HepG2 (cell line): Measurements from ENCODE around the gene CFAP210. TPM values are rescaled to one million over a fixed set of nuclear protein-coding genes. Genes with fewer than 3 reads are reported as not detected.

ENCODE experiments used
- ATAC-seq: fragments of 200-7000 bp; cut with Tn5 transposase; 3 replicates; pipeline ENCODE4 v1.9.1; 2020; ENCODE audit warnings: mild to moderate bottlenecking, moderate library complexity
- BruUV-seq: library from RNA; stranded (reverse); fragments of 400-500 nt; replicated peaks from 2 replicates; lab custom pipeline; 2021; lab: Mats Ljungman, UMichigan
- CTCF ChIA-PET: fragments of 300-600 bp; formaldehyde crosslinking; extraction: SDS; loops from one replicate; lab custom pipeline; 2021; ENCODE audit warnings: low total read pairs, inconsistent platforms, low intra/inter-chr PET ratio; lab: Yijun Ruan, JAX
- POLR2A ChIA-PET: fragments of 350-600 bp; sonication (Branson Sonifier 250); formaldehyde crosslinking; loops from one replicate; lab custom pipeline; 2020; ENCODE audit warnings: antibody characterized with exemption, inconsistent platforms; lab: Yijun Ruan, JAX
- DNase-seq: peaks from one replicate; pipeline ENCODE4 v3.0.0-alpha.2; 2015; ENCODE audit warnings: low spot score
- FAIRE-seq: peaks from 3 replicates; lab custom pipeline; 2011; peaks lifted over from hg19 to GRCh38; lab: Jason Lieb, UNC
- H2AFZ ChIP-seq: one replicate; pipeline ENCODE4 v1.6.1; 2011; ENCODE audit warnings: low read length, inconsistent platforms
- H3K27ac ChIP-seq: fragments of 300-600 bp; 3 replicates; pipeline ENCODE4 v1.8.0; 2011; ENCODE audit warnings: mixed run types, mild to moderate bottlenecking, mixed read lengths, low read length, inconsistent platforms; ENCODE audit not compliant: insufficient read depth; ENCODE audit errors: extremely low read length
- H3K27me3 ChIP-seq, 2 experiments: fragments of 200-600 bp in 1 of 2; 2 replicates in 1 of 2; 3 replicates in 1 of 2; pipeline versions ENCODE4 v1.6.0 to v1.8.0; 2011; ENCODE audit warnings: low read length in 2 of 2, mild to moderate bottlenecking in 2 of 2, moderate library complexity in 2 of 2, inconsistent platforms in 1 of 2; ENCODE audit not compliant: insufficient read depth in 2 of 2, control insufficient read depth in 1 of 2
- H3K36me3 ChIP-seq, 2 experiments: fragments of 200-600 bp in 1 of 2; replicated peaks in 1 of 2; 2 replicates in 1 of 2; 3 replicates in 1 of 2; pipeline versions ENCODE4 v1.5.1 to v1.8.0; 2011; ENCODE audit warnings: low read length in 2 of 2, inconsistent platforms in 1 of 2; ENCODE audit not compliant: insufficient read depth in 2 of 2, control insufficient read depth in 1 of 2
- H3K4me1 ChIP-seq: 2 replicates; pipeline ENCODE4 v1.5.1; 2012; ENCODE audit warnings: low read length, inconsistent platforms; ENCODE audit not compliant: insufficient read depth
- H3K4me2 ChIP-seq: 2 replicates; pipeline ENCODE4 v1.6.0; 2011; ENCODE audit warnings: low read depth, low read length, inconsistent platforms
- H3K4me3 ChIP-seq, 3 experiments: fragments of 200-600 bp in 1 of 3; sonication (generic), shearing (Covaris generic) in 1 of 3; replicated peaks in 1 of 3; 2 replicates each; pipeline ENCODE4 v1.5.1; 2011 to 2016; ENCODE audit warnings: low read length in 3 of 3, inconsistent platforms in 2 of 3, low read depth in 2 of 3, mild to moderate bottlenecking in 2 of 3, control low read depth in 1 of 3, mixed read lengths in 1 of 3; ENCODE audit not compliant: insufficient read depth in 1 of 3
- H3K79me2 ChIP-seq: one replicate; pipeline ENCODE4 v1.6.1; 2011; ENCODE audit warnings: low read length, inconsistent platforms; ENCODE audit not compliant: insufficient read depth
- H3K9ac ChIP-seq: 2 replicates; pipeline ENCODE4 v1.6.0; 2011; ENCODE audit warnings: mild to moderate bottlenecking, low read depth, low read length, inconsistent platforms; ENCODE audit not compliant: insufficient read depth
- H3K9me3 ChIP-seq: 2 replicates; pipeline ENCODE4 v1.5.1; 2012; ENCODE audit warnings: mild to moderate bottlenecking, low read length
- H4K20me1 ChIP-seq: 2 replicates; pipeline ENCODE4 v1.6.0; 2011; ENCODE audit warnings: inconsistent platforms, mild to moderate bottlenecking, low read length, moderate library complexity; ENCODE audit not compliant: insufficient read depth
- BCL6 ChIP-seq: IDR thresholded peaks from 2 replicates; pipeline ENCODE4 v1.6.1; 2016; ENCODE audit warnings: missing genetic modification reagents, missing compliant biosample characterization
- CENPBD1 ChIP-seq: sonication (generic); formaldehyde crosslinking; IDR thresholded peaks from 2 replicates; pipeline ENCODE4 v1.8.0; 2022; ENCODE audit warnings: missing genetic modification reagents, low read depth, mild to moderate bottlenecking, borderline replicate concordance
- KDM4B ChIP-seq: sonication (generic); formaldehyde crosslinking; IDR thresholded peaks from 2 replicates; pipeline ENCODE4 v1.4.0; 2020; ENCODE audit warnings: missing genetic modification reagents
- NPAS2 ChIP-seq: sonication (generic); formaldehyde crosslinking; IDR thresholded peaks from 2 replicates; pipeline ENCODE4 v1.8.0; 2022; ENCODE audit warnings: mild to moderate bottlenecking, missing genetic modification reagents, borderline replicate concordance
- PHF8 ChIP-seq: sonication (generic); formaldehyde crosslinking; IDR thresholded peaks from 2 replicates; pipeline ENCODE4 v1.5.0; 2020; ENCODE audit warnings: missing genetic modification reagents
- POLR2A ChIP-seq, 2 experiments: IDR thresholded peaks; 2 replicates each; pipeline ENCODE4 v1.6.1; 2011; ENCODE audit warnings: low read depth in 2 of 2, low read length in 2 of 2, mild to moderate bottlenecking in 1 of 2, moderate library complexity in 1 of 2; ENCODE audit not compliant: insufficient read depth in 1 of 2
- POLR2AphosphoS5 ChIP-seq: IDR thresholded peaks from 2 replicates; pipeline ENCODE4 v1.6.1; 2012; ENCODE audit warnings: low read depth, low read length
- SPEN ChIP-seq: sonication (generic); formaldehyde crosslinking; IDR thresholded peaks from 2 replicates; pipeline ENCODE4 v1.5.1; 2020; ENCODE audit warnings: low read depth, mild to moderate bottlenecking, missing genetic modification reagents
- SRSF9 ChIP-seq: fragments of 200-400 bp; formaldehyde crosslinking; IDR thresholded peaks from 2 replicates; pipeline ENCODE4 v1.6.1; 2018; ENCODE audit warnings: borderline replicate concordance, mild to moderate bottlenecking, low read depth, low read length; ENCODE audit not compliant: insufficient read depth, poor library complexity, severe bottlenecking
- TARDBP ChIP-seq: sonication (generic); formaldehyde crosslinking; IDR thresholded peaks from 2 replicates; pipeline ENCODE4 v1.8.0; 2022; ENCODE audit warnings: mild to moderate bottlenecking, missing genetic modification reagents
- ZBTB26 ChIP-seq: IDR thresholded peaks from 2 replicates; pipeline ENCODE4 v1.6.1; 2016; ENCODE audit warnings: missing compliant biosample characterization, missing genetic modification reagents, borderline replicate concordance
- ZNF333 ChIP-seq: sonication (generic); formaldehyde crosslinking; IDR thresholded peaks from 2 replicates; pipeline ENCODE4 v1.4.0; 2020; ENCODE audit warnings: mild to moderate bottlenecking, missing genetic modification reagents, borderline replicate concordance
- ZNF510 ChIP-seq: sonication (generic); formaldehyde crosslinking; IDR thresholded peaks from 2 replicates; pipeline ENCODE4 v1.4.0; 2020; ENCODE audit warnings: low read depth, mild to moderate bottlenecking, missing genetic modification reagents
- ZNF703 ChIP-seq: sonication (generic); formaldehyde crosslinking; IDR thresholded peaks from 2 replicates; pipeline ENCODE4 v1.5.1; 2020; ENCODE audit warnings: missing genetic modification reagents, mild to moderate bottlenecking, moderate library complexity, borderline replicate concordance
- ZNF788 ChIP-seq: sonication (generic); formaldehyde crosslinking; IDR thresholded peaks from 2 replicates; pipeline ENCODE4 v1.5.0; 2020; ENCODE audit warnings: mild to moderate bottlenecking, missing genetic modification reagents, borderline replicate concordance
- ZNF792 ChIP-seq: IDR thresholded peaks from 2 replicates; pipeline ENCODE4 v1.6.1; 2016
- WGBS: methylation state at CpG from one replicate; pipeline ENCODE4 v1.1.6; 2017; ENCODE audit warnings: low lambda C conversion rate; 5-methylcytosine and 5-hydroxymethylcytosine counted together
- in situ Hi-C: cut with HindIII; loops from 2 replicates; pipeline ENCODE4 v1.10.0; 2017; ENCODE audit warnings: low pct_unique_long_range_greater_than_20kb; ENCODE audit not compliant: extremely low pct_ligation_motif_present
- intact Hi-C: fragments of 100-400 bp; cut with micrococcal nuclease; formaldehyde crosslinking; loops from one replicate; pipeline ENCODE4 v1.10.0; 2022; ENCODE audit not compliant: unreplicated experiment
- polyA plus RNA-seq, 8 experiments: library from polyadenylated mRNA; depleted of rRNA in 3 of 8; stranded (reverse) in 7 of 8; unstranded in 1 of 8; fragments of >200 nt; fragmentation: Illumina TruSeq in 4 of 8; extraction: Trizol in 4 of 8; gene quantifications; 2 replicates each; pipeline versions ENCODE4 v1.2.1 to v1.2.3, GENCODE V29; 2011 to 2016; ENCODE audit warnings: low read depth in 4 of 8, missing spikeins in 1 of 8, mixed read lengths in 1 of 8; ENCODE audit not compliant: insufficient read depth in 1 of 8
- total RNA-seq, 5 experiments: library from RNA; depleted of rRNA; stranded (reverse); fragments of >200 nt; fragmentation: Illumina TruSeq; extraction: Trizol; gene quantifications; 2 replicates each; pipeline ENCODE4 v1.2.3, GENCODE V29; 2016; ENCODE audit warnings: low read depth in 1 of 5
- TF ChIP-seq, protein P1 (sequence below): sonication (generic); formaldehyde crosslinking; IDR thresholded peaks from 2 replicates; pipeline ENCODE4 v1.8.0; 2023; ENCODE audit warnings: mild to moderate bottlenecking, missing genetic modification reagents
- TF ChIP-seq, protein P2 (sequence below): sonication (generic); formaldehyde crosslinking; IDR thresholded peaks from 2 replicates; pipeline ENCODE4 v1.4.0; 2020; ENCODE audit warnings: mild to moderate bottlenecking, missing genetic modification reagents
- TF ChIP-seq, protein P3 (sequence below): IDR thresholded peaks from 2 replicates; pipeline ENCODE4 v1.6.1; 2016; ENCODE audit warnings: missing compliant biosample characterization, missing genetic modification reagents, borderline replicate concordance

The CFAP210 gene
- total and polyA plus RNA-seq, 2 of the 13 experiments (the other 11 are each of a cell fraction or from before 2014, with no cell fraction given) = 0.18 TPM; not detected in 1

GRCh38 chr2:169672406-169672805, 21.8 kb downstream of the CFAP210 start (continued):
- TF ChIP-seq, protein P1, sequence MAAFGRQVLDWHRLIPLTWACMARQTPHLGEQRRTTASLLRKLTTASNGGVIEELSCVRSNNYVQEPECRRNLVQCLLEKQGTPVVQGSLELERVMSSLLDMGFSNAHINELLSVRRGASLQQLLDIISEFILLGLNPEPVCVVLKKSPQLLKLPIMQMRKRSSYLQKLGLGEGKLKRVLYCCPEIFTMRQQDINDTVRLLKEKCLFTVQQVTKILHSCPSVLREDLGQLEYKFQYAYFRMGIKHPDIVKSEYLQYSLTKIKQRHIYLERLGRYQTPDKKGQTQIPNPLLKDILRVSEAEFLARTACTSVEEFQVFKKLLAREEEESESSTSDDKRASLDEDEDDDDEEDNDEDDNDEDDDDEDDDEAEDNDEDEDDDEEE (CRISPR knock-in tag) = no peak
- TF ChIP-seq, protein P2, sequence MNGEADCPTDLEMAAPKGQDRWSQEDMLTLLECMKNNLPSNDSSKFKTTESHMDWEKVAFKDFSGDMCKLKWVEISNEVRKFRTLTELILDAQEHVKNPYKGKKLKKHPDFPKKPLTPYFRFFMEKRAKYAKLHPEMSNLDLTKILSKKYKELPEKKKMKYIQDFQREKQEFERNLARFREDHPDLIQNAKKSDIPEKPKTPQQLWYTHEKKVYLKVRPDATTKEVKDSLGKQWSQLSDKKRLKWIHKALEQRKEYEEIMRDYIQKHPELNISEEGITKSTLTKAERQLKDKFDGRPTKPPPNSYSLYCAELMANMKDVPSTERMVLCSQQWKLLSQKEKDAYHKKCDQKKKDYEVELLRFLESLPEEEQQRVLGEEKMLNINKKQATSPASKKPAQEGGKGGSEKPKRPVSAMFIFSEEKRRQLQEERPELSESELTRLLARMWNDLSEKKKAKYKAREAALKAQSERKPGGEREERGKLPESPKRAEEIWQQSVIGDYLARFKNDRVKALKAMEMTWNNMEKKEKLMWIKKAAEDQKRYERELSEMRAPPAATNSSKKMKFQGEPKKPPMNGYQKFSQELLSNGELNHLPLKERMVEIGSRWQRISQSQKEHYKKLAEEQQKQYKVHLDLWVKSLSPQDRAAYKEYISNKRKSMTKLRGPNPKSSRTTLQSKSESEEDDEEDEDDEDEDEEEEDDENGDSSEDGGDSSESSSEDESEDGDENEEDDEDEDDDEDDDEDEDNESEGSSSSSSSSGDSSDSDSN (CRISPR knock-in tag) = no peak
- TF ChIP-seq POLR2AphosphoS5 = no peak
- TF ChIP-seq ZNF703 (CRISPR knock-in tag) = no peak
- TF ChIP-seq SPEN (CRISPR knock-in tag) = no peak
- TF ChIP-seq ZNF510 (CRISPR knock-in tag) = no peak

DNA sequence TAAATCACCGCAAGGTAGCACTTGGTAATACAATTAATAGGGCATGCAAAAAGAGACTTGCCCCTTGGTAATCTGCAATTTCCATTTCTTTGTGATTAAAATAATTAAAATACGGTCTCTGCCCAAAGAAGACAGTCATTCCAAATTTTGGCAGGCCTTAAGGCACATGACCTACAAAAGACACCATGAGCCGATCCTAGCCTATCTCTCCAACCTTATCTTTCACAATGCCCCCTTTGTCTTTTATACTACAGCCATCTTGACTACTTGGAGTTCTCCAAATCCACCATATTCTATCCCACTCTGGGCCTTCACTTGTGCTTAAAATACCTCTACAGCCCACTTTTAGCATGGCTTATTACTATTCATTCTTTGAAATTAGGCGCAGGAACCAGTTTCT, 23.3 kb downstream of the CFAP210 start:
- Histone ChIP-seq H3K4me1 (peaks cover 4% of the 10 kb centered on the region; the same call in 1 of the 2 replicates), H3K9me3 (no peaks in the 10 kb centered on the region), H3K4me2 (no peak overlapping the region), H3K4me3 (no peak overlapping the region), H4K20me1 (no peaks in the 10 kb centered on the region), H3K9ac (no peak overlapping the region), H3K27me3 (no peaks in the 10 kb centered on the region), H3K27ac (no peak overlapping the region), H3K36me3 (no peaks in the 10 kb centered on the region), H3K79me2 (no peaks in the 10 kb centered on the region), H2AFZ (no peak overlapping the region)
- ChIA-PET POLR2A (no interaction called here), CTCF (no interaction called here)
- intact Hi-C loops = no loop called here
- DNase-seq = no peak
- 69% methylated on average over 4 of the region's 4 CpGs for WGBS
- no peak for ATAC-seq
- in situ Hi-C loops = loop anchor here (10.0 kb wide), 1 partner anchor 146 kb away; no protein-coding TSS in a partner anchor
- BruUV-seq = no TSS peak
- FAIRE-seq = no peak
- TF ChIP-seq ZBTB26 (CRISPR knock-in tag) (no peak), BCL6 (no peak), CENPBD1 (CRISPR knock-in tag) (no peak), ZNF333 (CRISPR knock-in tag) (no peak), PHF8 (no peak), TARDBP (CRISPR knock-in tag) (no peak), POLR2A (IDR thresholded peaks at IDR 0.05; ENCODE audit: insufficient read depth in 1 of 2, low read depth in 2 of 2, low read length in 2 of 2) (no peak), KDM4B (CRISPR knock-in tag) (no peak), ZNF788 (CRISPR knock-in tag) (no peak), NPAS2 (CRISPR knock-in tag) (no peak), ZNF792 (CRISPR knock-in tag) (no peak), SRSF9 (no peak)
- TF ChIP-seq, protein P3, sequence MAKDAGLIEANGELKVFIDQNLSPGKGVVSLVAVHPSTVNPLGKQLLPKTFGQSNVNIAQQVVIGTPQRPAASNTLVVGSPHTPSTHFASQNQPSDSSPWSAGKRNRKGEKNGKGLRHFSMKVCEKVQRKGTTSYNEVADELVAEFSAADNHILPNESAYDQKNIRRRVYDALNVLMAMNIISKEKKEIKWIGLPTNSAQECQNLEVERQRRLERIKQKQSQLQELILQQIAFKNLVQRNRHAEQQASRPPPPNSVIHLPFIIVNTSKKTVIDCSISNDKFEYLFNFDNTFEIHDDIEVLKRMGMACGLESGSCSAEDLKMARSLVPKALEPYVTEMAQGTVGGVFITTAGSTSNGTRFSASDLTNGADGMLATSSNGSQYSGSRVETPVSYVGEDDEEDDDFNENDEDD = no peak
